Measurements from ENCODE around the gene ANK3. TPM values are rescaled to one million over a fixed set of nuclear protein-coding genes. Genes with fewer than 3 reads are reported as not detected.

ANK3 gene
- total RNA-seq, 1 donor from 2014 or later = 65.3 TPM

DNA sequence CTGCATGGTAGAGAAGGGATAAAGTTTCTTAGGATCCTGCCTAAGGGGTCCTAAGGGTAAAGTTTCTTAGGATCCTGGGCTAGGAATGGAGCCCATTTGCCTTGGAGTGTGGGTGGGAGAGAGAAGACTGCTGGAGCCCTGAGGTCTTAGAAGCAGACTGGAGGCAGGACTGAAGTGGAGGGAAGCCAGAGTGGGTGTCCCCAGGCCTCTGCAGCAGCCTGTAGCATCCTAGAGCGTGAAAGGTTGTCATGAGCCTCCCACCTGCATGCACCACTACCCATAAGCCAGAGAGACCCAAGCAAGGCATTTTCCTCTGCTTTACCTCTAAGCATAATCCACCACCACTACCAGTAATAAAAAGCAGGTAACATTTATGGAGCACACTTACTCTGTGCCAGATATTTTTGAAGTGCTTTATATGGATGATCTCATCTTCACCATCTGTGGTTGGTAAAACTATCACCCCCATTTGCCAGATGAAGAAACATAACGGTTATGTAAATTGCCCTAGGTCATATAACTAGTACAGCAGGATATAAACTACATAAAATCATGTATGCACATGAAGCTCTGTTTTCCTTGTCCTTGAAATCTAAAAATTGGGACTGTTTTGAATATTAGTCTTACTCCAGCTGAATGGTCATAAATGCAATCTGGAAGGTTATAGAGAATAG, 379.8 kb downstream of the ANK3 start:
- no peak for DNase-seq (ENCODE audit: extremely low spot score in 2 of 2)
- Histone ChIP-seq H3K36me3 (no peaks in the 10 kb centered on the region), H3K4me1 (peaks cover 8% of the 10 kb centered on the region), H3K4me3 (no peak overlapping the region), H3K27ac (no peak overlapping the region), H3K27me3 (no peaks in the 10 kb centered on the region), H3K9me3 (no peaks in the 10 kb centered on the region)
- intact Hi-C loops (cut with DNase I) = no loop called here
- no peak for TF ChIP-seq POLR2A (IDR thresholded peaks at IDR 0.05)
- peak in 1 of 2 donors; percentile 34 for TF ChIP-seq POLR2AphosphoS5 (IDR thresholded peaks at IDR 0.05; ENCODE audit: insufficient read depth in 1 of 2, low read depth in 1 of 2)

DNA sequence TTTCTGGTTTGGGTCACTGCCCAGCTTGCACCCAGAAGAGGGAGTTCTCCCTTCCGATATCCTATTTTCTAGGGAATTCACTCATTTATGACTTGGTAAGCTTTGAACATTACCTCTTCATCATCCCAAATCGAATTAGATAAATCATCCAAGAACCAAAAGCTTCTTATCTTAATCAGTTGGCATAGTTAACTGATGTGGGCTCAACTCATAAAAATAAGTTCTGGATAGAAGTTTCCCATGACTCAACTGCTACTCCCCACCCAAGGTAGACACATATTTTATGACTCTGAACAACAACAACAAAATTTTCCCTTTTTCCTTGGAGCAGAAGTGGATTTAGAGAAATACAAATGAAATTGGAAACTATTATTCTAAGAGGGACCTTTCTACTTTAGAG, 380.4 kb downstream of the ANK3 start:
- no peak overlapping the region for H3K27ac ChIP-seq
- DNase-seq (ENCODE audit: extremely low spot score in 2 of 2) = no peak
- no peaks in the 10 kb centered on the region for H3K9me3 ChIP-seq
- no peaks in the 10 kb centered on the region for H3K27me3 ChIP-seq
- intact Hi-C loops (cut with DNase I) = no loop called here
- peaks cover 8% of the 10 kb centered on the region for H3K4me1 ChIP-seq
- H3K4me3 ChIP-seq = no peak overlapping the region
- TF ChIP-seq, protein P1, sequence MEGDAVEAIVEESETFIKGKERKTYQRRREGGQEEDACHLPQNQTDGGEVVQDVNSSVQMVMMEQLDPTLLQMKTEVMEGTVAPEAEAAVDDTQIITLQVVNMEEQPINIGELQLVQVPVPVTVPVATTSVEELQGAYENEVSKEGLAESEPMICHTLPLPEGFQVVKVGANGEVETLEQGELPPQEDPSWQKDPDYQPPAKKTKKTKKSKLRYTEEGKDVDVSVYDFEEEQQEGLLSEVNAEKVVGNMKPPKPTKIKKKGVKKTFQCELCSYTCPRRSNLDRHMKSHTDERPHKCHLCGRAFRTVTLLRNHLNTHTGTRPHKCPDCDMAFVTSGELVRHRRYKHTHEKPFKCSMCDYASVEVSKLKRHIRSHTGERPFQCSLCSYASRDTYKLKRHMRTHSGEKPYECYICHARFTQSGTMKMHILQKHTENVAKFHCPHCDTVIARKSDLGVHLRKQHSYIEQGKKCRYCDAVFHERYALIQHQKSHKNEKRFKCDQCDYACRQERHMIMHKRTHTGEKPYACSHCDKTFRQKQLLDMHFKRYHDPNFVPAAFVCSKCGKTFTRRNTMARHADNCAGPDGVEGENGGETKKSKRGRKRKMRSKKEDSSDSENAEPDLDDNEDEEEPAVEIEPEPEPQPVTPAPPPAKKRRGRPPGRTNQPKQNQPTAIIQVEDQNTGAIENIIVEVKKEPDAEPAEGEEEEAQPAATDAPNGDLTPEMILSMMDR (IDR thresholded peaks at IDR 0.05) = no peak
- TF ChIP-seq POLR2A (IDR thresholded peaks at IDR 0.05) (no peak), POLR2AphosphoS5 (IDR thresholded peaks at IDR 0.05; ENCODE audit: insufficient read depth in 1 of 2, low read depth in 1 of 2) (no peak)
- no peaks in the 10 kb centered on the region for H3K36me3 ChIP-seq

DNA sequence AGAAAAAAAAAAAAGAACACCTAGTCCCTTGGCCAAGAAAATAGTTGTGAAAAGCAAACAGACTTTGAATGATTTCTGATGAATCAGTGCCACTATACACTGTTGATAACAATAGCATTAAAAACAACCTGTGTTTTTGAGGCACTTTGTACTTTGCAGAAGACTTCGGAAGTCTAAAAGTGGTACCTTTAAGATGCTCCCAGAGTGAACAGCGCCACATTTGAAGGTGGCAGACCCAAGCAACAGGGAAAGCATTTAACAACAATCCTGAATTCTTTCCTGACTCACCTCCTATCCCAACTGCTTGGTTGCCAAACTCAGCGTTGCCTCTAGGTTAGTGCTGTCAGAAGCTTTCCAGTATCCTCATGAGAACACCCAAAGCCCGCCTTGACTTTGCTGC, 380.9 kb downstream of the ANK3 start:
- Histone ChIP-seq H3K36me3 (no peaks in the 10 kb centered on the region), H3K9me3 (no peaks in the 10 kb centered on the region), H3K4me3 (no peak overlapping the region), H3K27ac (no peak overlapping the region), H3K27me3 (no peaks in the 10 kb centered on the region), H3K4me1 (peaks cover 11% of the 10 kb centered on the region)
- TF ChIP-seq POLR2AphosphoS5 (IDR thresholded peaks at IDR 0.05; ENCODE audit: insufficient read depth in 1 of 2, low read depth in 1 of 2) = peak in 1 of 2 donors; percentile 30
- TF ChIP-seq, protein P1 (IDR thresholded peaks at IDR 0.05) = no peak
- no peak for DNase-seq (ENCODE audit: extremely low spot score in 2 of 2)
- intact Hi-C loops (cut with DNase I) = no loop called here

DNA sequence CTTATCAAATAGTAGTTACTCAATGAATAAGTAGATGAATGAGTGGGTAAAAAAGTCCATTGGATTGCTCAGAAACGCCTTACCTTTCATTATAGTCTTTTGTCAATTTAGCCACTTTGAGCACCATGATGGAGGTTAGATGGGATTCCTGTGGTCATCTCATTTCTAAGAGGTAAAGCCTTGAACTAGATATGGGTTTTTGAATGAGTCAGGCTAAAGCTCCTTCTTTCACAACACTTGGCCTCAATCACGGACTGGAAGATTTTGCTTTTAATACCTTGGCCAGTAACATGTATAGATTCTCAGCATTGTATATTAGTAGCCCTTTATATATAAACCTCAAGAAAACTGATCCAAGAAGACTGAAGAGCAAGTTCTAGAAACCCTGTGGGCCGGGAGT, 383.6 kb downstream of the ANK3 start:
- Histone ChIP-seq H3K27ac (no peak overlapping the region), H3K4me1 (peaks cover 11% of the 10 kb centered on the region), H3K27me3 (no peaks in the 10 kb centered on the region), H3K9me3 (no peaks in the 10 kb centered on the region), H3K36me3 (no peaks in the 10 kb centered on the region), H3K4me3 (no peak overlapping the region)
- no peak for DNase-seq (ENCODE audit: extremely low spot score in 2 of 2)
- TF ChIP-seq POLR2A (IDR thresholded peaks at IDR 0.05) = no peak
- TF ChIP-seq POLR2AphosphoS5 (IDR thresholded peaks at IDR 0.05; ENCODE audit: insufficient read depth in 1 of 2, low read depth in 1 of 2) = no peak
- TF ChIP-seq, protein P1 (IDR thresholded peaks at IDR 0.05) = no peak
- intact Hi-C loops (cut with DNase I) = no loop called here

DNA sequence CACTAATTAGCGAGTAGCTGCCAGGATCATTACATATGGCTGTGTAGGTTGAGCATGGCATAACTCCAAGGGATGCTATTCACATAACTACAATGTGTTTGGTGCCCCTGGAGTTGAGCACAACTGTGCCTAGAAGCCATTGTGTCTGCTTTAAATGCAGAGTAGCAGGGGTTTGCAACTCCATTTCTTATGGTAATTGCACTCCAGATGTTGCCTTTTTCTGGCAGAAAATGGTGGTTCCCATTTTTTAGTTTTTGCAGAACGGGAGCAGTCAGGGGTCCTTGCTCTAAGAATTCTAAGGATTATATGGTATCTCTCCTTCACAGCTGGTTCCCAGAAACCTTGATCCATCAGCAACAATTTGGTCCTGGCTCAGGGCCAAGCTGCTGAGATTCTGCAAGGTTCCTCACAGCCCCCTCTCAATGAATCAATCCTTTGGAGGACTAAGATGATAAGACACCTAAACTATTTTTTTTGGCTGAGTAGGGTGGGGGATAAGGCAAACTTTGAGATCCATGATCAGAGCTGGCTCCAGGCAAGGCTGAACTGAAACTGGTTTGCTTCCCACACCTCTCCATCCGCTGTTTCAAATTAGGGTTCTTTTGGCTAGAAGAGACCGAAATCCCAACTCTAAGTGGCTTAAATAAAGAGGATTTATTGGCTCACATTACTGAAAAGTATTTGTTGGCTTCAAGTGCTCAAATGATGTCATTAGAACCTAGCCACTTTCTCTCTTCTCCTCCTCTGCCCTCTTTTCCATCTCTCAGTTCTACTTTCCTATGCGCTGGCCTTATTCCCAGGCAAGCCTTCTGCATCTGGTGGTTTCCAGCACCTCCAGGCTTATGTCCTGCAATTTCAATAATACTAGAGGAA, 385.8 kb downstream of the ANK3 start:
- Histone ChIP-seq H3K4me1 (peaks cover 4% of the 10 kb centered on the region), H3K4me3 (no peak overlapping the region), H3K27me3 (no peaks in the 10 kb centered on the region), H3K36me3 (no peaks in the 10 kb centered on the region), H3K27ac (no peak overlapping the region), H3K9me3 (no peaks in the 10 kb centered on the region)
- DNase-seq (ENCODE audit: extremely low spot score in 2 of 2) = no peak
- intact Hi-C loops (cut with DNase I) = no loop called here
- TF ChIP-seq POLR2A (IDR thresholded peaks at IDR 0.05) = no peak
- no peak for TF ChIP-seq POLR2AphosphoS5 (IDR thresholded peaks at IDR 0.05; ENCODE audit: insufficient read depth in 1 of 2, low read depth in 1 of 2)
- TF ChIP-seq, protein P1 (IDR thresholded peaks at IDR 0.05) = no peak

Measured in vagina (tissue), 2 donors.